ENCODE measurements around the gene CMC1. TPM values are rescaled to one million over a fixed set of nuclear protein-coding genes. Genes with fewer than 3 reads are reported as not detected.

CMC1 gene
- total and polyA plus RNA-seq, 9 of the 15 experiments (the other 6 are each of a cell fraction or from before 2014, with no cell fraction given), result 15.9 to 74.6 (median 48.9) TPM

DNA sequence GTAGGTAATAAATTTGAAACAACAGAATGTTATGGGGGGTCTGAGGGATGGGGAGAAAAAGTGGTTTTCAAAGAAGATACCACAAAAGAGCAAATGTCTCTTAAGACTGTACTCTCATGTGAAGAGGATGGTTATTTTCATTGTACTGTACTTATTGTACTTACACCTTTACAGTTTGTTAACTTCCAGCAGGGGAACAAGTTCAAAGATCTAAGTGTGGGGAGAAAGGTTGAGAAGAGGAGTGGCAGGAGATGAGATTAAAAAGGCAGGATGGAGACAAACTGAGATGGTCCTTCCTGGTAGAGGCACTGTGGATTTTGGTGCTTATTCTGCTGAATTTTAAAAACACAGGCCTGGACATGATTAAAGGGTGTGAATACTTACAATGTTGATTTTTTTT, 101.7 kb downstream of the CMC1 start:
- Histone ChIP-seq H3K4me2 (ENCODE audit: insufficient read depth, low read length) (no peak overlapping the region), H3K9ac (ENCODE audit: insufficient read depth in 1 of 2, low read depth in 2 of 2, low read length in 2 of 2) (no peak overlapping the region), H3K36me3 (ENCODE audit: control insufficient read depth, insufficient read depth, low read length) (peaks cover 21% of the 10 kb centered on the region; the same call in 1 of the 3 replicates), H2AFZ (ENCODE audit: low read depth, low read length) (no peak overlapping the region), H3K9me3 (replicated peaks; ENCODE audit: control insufficient read depth, insufficient read depth, low read depth, low read length) (no peaks in the 10 kb centered on the region), H3K27me3 (ENCODE audit: control insufficient read depth in 2 of 2, insufficient read depth in 2 of 2, low read length in 2 of 2) (no peaks in the 10 kb centered on the region), H4K20me1 (replicated peaks; ENCODE audit: control insufficient read depth, insufficient read depth, low read length) (no peaks in the 10 kb centered on the region), H3K9me1 (ENCODE audit: control insufficient read depth, insufficient read depth, low read length) (no peaks in the 10 kb centered on the region), H3K79me2 (ENCODE audit: control insufficient read depth, insufficient read depth, low read length) (peaks cover 73% of the 10 kb centered on the region), H3K4me1 (replicated peaks in 1 of 2; ENCODE audit: control insufficient read depth in 2 of 2, insufficient read depth in 2 of 2, low read length in 2 of 2) (peaks cover 0 to 10% of the 10 kb centered on the region in 2 experiments; a peak in 2 of 5 replicates), H3K4me3 (no peak overlapping the region), H3K27ac (ENCODE audit: extremely low read depth, low read depth, low read length) (no peak overlapping the region)
- intact Hi-C loops (cut with micrococcal nuclease) (no loop called here), in situ Hi-C loops (cut with MboI) (no loop called here)
- ATAC-seq (no peak), FAIRE-seq (no peak), DNase-seq (ENCODE audit: extremely low read depth in 1 of 4, low spot score in 3 of 4) (no peak)
- ChIA-PET CTCF (ENCODE audit: low intra/inter-chr PET ratio) (interaction anchor here (0.6 kb wide), 1 partner anchor 96 kb away, joined by 4 read pairs; no protein-coding TSS in a partner anchor), POLR2A (interaction anchor here (0.7 to 1.6 kb wide), 2 partner anchors 15 to 19 kb away, joined by 3 to 4 read pairs; no protein-coding TSS in a partner anchor)
- no peak for TF ChIP-seq ZNF408 (CRISPR knock-in tag; IDR thresholded peaks at IDR 0.05; ENCODE audit: low read depth)
- no peak for TF ChIP-seq TOE1 (IDR thresholded peaks at IDR 0.05; ENCODE audit: borderline replicate concordance)
- TF ChIP-seq TOE1 (CRISPR knock-in tag; IDR thresholded peaks at IDR 0.05; ENCODE audit: borderline replicate concordance, low read depth), result no peak
- TF ChIP-seq GTF2A2 (tag; IDR thresholded peaks at IDR 0.05), result no peak
- TF ChIP-seq, protein P1, sequence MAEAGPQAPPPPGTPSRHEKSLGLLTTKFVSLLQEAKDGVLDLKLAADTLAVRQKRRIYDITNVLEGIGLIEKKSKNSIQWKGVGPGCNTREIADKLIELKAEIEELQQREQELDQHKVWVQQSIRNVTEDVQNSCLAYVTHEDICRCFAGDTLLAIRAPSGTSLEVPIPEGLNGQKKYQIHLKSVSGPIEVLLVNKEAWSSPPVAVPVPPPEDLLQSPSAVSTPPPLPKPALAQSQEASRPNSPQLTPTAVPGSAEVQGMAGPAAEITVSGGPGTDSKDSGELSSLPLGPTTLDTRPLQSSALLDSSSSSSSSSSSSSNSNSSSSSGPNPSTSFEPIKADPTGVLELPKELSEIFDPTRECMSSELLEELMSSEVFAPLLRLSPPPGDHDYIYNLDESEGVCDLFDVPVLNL (CRISPR knock-in tag; IDR thresholded peaks at IDR 0.05; ENCODE audit: low read depth), result no peak
- TF ChIP-seq, protein P2, sequence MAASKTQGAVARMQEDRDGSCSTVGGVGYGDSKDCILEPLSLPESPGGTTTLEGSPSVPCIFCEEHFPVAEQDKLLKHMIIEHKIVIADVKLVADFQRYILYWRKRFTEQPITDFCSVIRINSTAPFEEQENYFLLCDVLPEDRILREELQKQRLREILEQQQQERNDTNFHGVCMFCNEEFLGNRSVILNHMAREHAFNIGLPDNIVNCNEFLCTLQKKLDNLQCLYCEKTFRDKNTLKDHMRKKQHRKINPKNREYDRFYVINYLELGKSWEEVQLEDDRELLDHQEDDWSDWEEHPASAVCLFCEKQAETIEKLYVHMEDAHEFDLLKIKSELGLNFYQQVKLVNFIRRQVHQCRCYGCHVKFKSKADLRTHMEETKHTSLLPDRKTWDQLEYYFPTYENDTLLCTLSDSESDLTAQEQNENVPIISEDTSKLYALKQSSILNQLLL (CRISPR knock-in tag; IDR thresholded peaks at IDR 0.05; ENCODE audit: borderline replicate concordance), result no peak
- TF ChIP-seq STAT6 (CRISPR knock-in tag; IDR thresholded peaks at IDR 0.05), result no peak
- TF ChIP-seq CBFA2T3 (IDR thresholded peaks at IDR 0.05), result no peak
- TF ChIP-seq ZNF780A (CRISPR knock-in tag; IDR thresholded peaks at IDR 0.05), result no peak
- no TSS peak for BruUV-seq (replicated peaks)
